ENCODE measurements around the gene POLG2.
A peak's percentile ranks its signal among the peaks of the same experiment; 100 is the strongest.

The POLG2 gene

DNA sequence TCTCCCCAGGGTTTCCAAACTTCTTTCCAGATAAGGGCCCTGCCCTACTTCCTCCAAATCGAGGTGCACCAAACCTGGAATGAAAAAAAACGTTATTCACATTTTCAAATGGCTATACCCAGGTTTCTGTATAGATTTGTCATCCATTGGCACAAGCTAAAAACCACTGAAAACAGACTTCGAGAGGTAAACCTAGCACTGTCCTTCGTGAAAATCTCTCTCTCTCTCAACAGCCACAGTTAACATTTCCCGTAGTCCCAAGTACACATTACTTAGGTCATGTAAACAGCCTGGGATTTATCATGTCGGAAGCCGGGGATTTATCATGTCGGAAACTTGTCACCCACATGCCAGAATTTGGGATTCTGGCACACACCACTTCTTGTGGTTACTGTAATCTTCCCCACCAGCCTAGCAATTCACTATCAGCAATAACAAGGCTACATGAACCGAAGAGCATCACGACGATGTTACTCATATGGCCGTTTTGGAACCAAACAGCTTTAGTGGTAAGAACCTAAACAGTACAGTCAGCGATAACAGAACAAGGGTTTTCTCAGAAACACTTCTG is 8.0 kb upstream of the POLG2 start:
- no peaks in the 10 kb centered on the region for H3K27me3 ChIP-seq (ENCODE audit: insufficient read depth, low read length)
- H3K4me1 ChIP-seq (ENCODE audit: insufficient read depth, low read length) = peaks cover 9% of the 10 kb centered on the region; the same call in 1 of the 2 replicates
- peak overlapping the region; percentile 100 for H3K4me3 ChIP-seq (ENCODE audit: low read length)
- peak overlapping the region; percentile 97 for H3K27ac ChIP-seq (ENCODE audit: low read length)
- H3K36me3 ChIP-seq (ENCODE audit: insufficient read depth, low read depth, low read length) = peaks cover 66% of the 10 kb centered on the region
- no peaks in the 10 kb centered on the region; the same call in 1 of the 2 replicates for H3K9me3 ChIP-seq (ENCODE audit: insufficient read depth, low read depth, low read length)
- H3K9ac ChIP-seq (ENCODE audit: low read depth, low read length) = peak overlapping the region; percentile 100

GRCh38 chr17:64503821-64504768 is 7.2 kb upstream of the POLG2 start:
- H3K36me3 ChIP-seq (ENCODE audit: insufficient read depth, low read depth, low read length) = peaks cover 68% of the 10 kb centered on the region
- H3K27ac ChIP-seq (ENCODE audit: low read length) = no peak overlapping the region
- H3K4me3 ChIP-seq (ENCODE audit: low read length) = peak overlapping the region; percentile 100
- no peaks in the 10 kb centered on the region; the same call in 1 of the 2 replicates for H3K9me3 ChIP-seq (ENCODE audit: insufficient read depth, low read depth, low read length)
- peaks cover 9% of the 10 kb centered on the region; the same call in 1 of the 2 replicates for H3K4me1 ChIP-seq (ENCODE audit: insufficient read depth, low read length)
- H3K9ac ChIP-seq (ENCODE audit: low read depth, low read length) = peak overlapping the region; percentile 100
- H3K27me3 ChIP-seq (ENCODE audit: insufficient read depth, low read length) = no peaks in the 10 kb centered on the region

GRCh38 chr17:64503341-64503740 is 6.5 kb upstream of the POLG2 start:
- Histone ChIP-seq H3K4me1 (ENCODE audit: insufficient read depth, low read length) (peaks cover 8% of the 10 kb centered on the region; the same call in 1 of the 2 replicates), H3K36me3 (ENCODE audit: insufficient read depth, low read depth, low read length) (peaks cover 72% of the 10 kb centered on the region), H3K27ac (ENCODE audit: low read length) (no peak overlapping the region), H3K9ac (ENCODE audit: low read depth, low read length) (no peak overlapping the region), H3K4me3 (ENCODE audit: low read length) (peak overlapping the region; percentile 100; the same call in 1 of the 2 replicates), H3K9me3 (ENCODE audit: insufficient read depth, low read depth, low read length) (no peaks in the 10 kb centered on the region; the same call in 1 of the 2 replicates), H3K27me3 (ENCODE audit: insufficient read depth, low read length) (no peaks in the 10 kb centered on the region)

DNA sequence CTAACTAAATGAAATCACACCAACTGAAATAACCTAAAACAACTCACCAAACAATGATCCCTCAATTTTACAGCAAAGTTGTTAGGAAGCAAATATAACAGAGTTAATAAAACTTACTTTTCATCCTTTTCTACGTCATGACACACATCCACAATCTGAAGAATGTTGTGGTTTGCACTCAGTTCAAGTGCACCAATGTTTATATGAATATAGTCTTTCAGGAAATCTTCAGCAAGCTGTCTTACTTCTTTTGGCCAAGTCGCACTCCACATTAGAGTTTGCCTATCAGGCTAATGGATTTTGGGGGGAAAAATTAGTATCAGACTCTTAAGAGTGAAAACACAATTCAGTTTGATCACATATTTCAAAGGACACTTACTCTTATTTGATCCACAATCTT is 6.0 kb upstream of the POLG2 start:
- Histone ChIP-seq H3K9ac (ENCODE audit: low read depth, low read length) (no peak overlapping the region), H3K27me3 (ENCODE audit: insufficient read depth, low read length) (no peaks in the 10 kb centered on the region), H3K4me1 (ENCODE audit: insufficient read depth, low read length) (peaks cover 4% of the 10 kb centered on the region; the same call in 1 of the 2 replicates), H3K27ac (ENCODE audit: low read length) (no peak overlapping the region), H3K4me3 (ENCODE audit: low read length) (no peak overlapping the region), H3K36me3 (ENCODE audit: insufficient read depth, low read depth, low read length) (peaks cover 77% of the 10 kb centered on the region), H3K9me3 (ENCODE audit: insufficient read depth, low read depth, low read length) (no peaks in the 10 kb centered on the region; the same call in 1 of the 2 replicates)

- no peaks in the 10 kb centered on the region for H3K27me3 ChIP-seq (ENCODE audit: insufficient read depth, low read length)
- H3K36me3 ChIP-seq (ENCODE audit: insufficient read depth, low read depth, low read length) = peaks cover 81% of the 10 kb centered on the region
- no peak overlapping the region for H3K27ac ChIP-seq (ENCODE audit: low read length)
- H3K4me3 ChIP-seq (ENCODE audit: low read length) = no peak overlapping the region
- H3K4me1 ChIP-seq (ENCODE audit: insufficient read depth, low read length) = peaks cover 4% of the 10 kb centered on the region; the same call in 1 of the 2 replicates
- no peaks in the 10 kb centered on the region; the same call in 1 of the 2 replicates for H3K9me3 ChIP-seq (ENCODE audit: insufficient read depth, low read depth, low read length)
- no peak overlapping the region for H3K9ac ChIP-seq (ENCODE audit: low read depth, low read length)
These were observed 5.2 kb upstream of the POLG2 start for GRCh38 chr17:64502021-64502420.

GRCh38 chr17:64500862-64501765 is 4.3 kb upstream of the POLG2 start:
- Histone ChIP-seq H3K27me3 (ENCODE audit: insufficient read depth, low read length) (no peaks in the 10 kb centered on the region), H3K4me3 (ENCODE audit: low read length) (no peak overlapping the region), H3K27ac (ENCODE audit: low read length) (no peak overlapping the region), H3K9ac (ENCODE audit: low read depth, low read length) (no peak overlapping the region), H3K36me3 (ENCODE audit: insufficient read depth, low read depth, low read length) (peaks cover 81% of the 10 kb centered on the region), H3K4me1 (ENCODE audit: insufficient read depth, low read length) (peaks cover 4% of the 10 kb centered on the region; the same call in 1 of the 2 replicates), H3K9me3 (ENCODE audit: insufficient read depth, low read depth, low read length) (no peaks in the 10 kb centered on the region; the same call in 1 of the 2 replicates)

DNA sequence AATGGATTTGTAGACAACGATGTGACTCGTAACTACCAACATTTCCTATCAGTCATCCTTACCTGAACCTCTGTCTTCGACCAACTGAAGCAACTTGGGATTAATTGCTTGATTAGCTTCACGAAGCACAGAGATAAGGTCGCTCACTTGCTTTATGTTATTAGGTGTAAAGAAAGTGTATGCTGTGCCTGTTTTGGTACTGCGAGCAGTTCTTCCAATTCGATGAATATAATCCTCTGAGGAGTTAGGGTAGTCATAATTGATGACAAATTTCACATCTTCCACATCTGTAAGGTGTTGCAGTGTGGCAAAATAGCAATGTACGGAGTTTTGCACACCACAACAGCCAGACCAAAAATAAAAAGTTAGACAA is 3.6 kb upstream of the POLG2 start:
- no peak overlapping the region for H3K9ac ChIP-seq (ENCODE audit: low read depth, low read length)
- no peaks in the 10 kb centered on the region for H3K27me3 ChIP-seq (ENCODE audit: insufficient read depth, low read length)
- H3K27ac ChIP-seq (ENCODE audit: low read length) = no peak overlapping the region
- peaks cover 4% of the 10 kb centered on the region; the same call in 1 of the 2 replicates for H3K4me1 ChIP-seq (ENCODE audit: insufficient read depth, low read length)
- H3K9me3 ChIP-seq (ENCODE audit: insufficient read depth, low read depth, low read length) = no peaks in the 10 kb centered on the region; the same call in 1 of the 2 replicates
- no peak overlapping the region for H3K4me3 ChIP-seq (ENCODE audit: low read length)
- H3K36me3 ChIP-seq (ENCODE audit: insufficient read depth, low read depth, low read length) = peaks cover 78% of the 10 kb centered on the region

- no peaks in the 10 kb centered on the region for H3K27me3 ChIP-seq (ENCODE audit: insufficient read depth, low read length)
- peaks cover 4% of the 10 kb centered on the region; the same call in 1 of the 2 replicates for H3K4me1 ChIP-seq (ENCODE audit: insufficient read depth, low read length)
- peaks cover 75% of the 10 kb centered on the region for H3K36me3 ChIP-seq (ENCODE audit: insufficient read depth, low read depth, low read length)
- no peak overlapping the region for H3K27ac ChIP-seq (ENCODE audit: low read length)
- no peak overlapping the region for H3K9ac ChIP-seq (ENCODE audit: low read depth, low read length)
- no peaks in the 10 kb centered on the region; the same call in 1 of the 2 replicates for H3K9me3 ChIP-seq (ENCODE audit: insufficient read depth, low read depth, low read length)
- H3K4me3 ChIP-seq (ENCODE audit: low read length) = no peak overlapping the region
These were observed 3.1 kb upstream of the POLG2 start for GRCh38 chr17:64499805-64500486.

- Histone ChIP-seq H3K9me3 (ENCODE audit: insufficient read depth, low read depth, low read length) (no peaks in the 10 kb centered on the region), H3K27ac (ENCODE audit: low read length) (no peak overlapping the region), H3K9ac (ENCODE audit: low read depth, low read length) (peak overlapping the region; percentile 94; the same call in 1 of the 2 replicates), H3K4me3 (ENCODE audit: low read length) (peak overlapping the region; percentile 68), H3K36me3 (ENCODE audit: insufficient read depth, low read depth, low read length) (peaks cover 65% of the 10 kb centered on the region), H3K4me1 (ENCODE audit: insufficient read depth, low read length) (no peaks in the 10 kb centered on the region), H3K27me3 (ENCODE audit: insufficient read depth, low read length) (no peaks in the 10 kb centered on the region)
These were observed 1.7 kb upstream of the POLG2 start for GRCh38 chr17:64498308-64499203.

- no peaks in the 10 kb centered on the region for H3K9me3 ChIP-seq (ENCODE audit: insufficient read depth, low read depth, low read length)
- peak overlapping the region; percentile 68 for H3K4me3 ChIP-seq (ENCODE audit: low read length)
- H3K36me3 ChIP-seq (ENCODE audit: insufficient read depth, low read depth, low read length) = peaks cover 63% of the 10 kb centered on the region
- peak overlapping the region; percentile 80 for H3K27ac ChIP-seq (ENCODE audit: low read length)
- no peaks in the 10 kb centered on the region for H3K27me3 ChIP-seq (ENCODE audit: insufficient read depth, low read length)
- H3K4me1 ChIP-seq (ENCODE audit: insufficient read depth, low read length) = no peaks in the 10 kb centered on the region
- peak overlapping the region; percentile 94; the same call in 1 of the 2 replicates for H3K9ac ChIP-seq (ENCODE audit: low read depth, low read length)
These were observed 746 bp upstream of the POLG2 start for GRCh38 chr17:64497565-64498035.
